ENCODE measurements around the gene LTC4S. TPM values are rescaled to one million over a fixed set of nuclear protein-coding genes. Genes with fewer than 3 reads are reported as not detected.

Gene LTC4S
- total RNA-seq, 4 donors from 2014 or later: 4.6 to 6.9 (median 4.7) TPM; not detected in 1

DNA sequence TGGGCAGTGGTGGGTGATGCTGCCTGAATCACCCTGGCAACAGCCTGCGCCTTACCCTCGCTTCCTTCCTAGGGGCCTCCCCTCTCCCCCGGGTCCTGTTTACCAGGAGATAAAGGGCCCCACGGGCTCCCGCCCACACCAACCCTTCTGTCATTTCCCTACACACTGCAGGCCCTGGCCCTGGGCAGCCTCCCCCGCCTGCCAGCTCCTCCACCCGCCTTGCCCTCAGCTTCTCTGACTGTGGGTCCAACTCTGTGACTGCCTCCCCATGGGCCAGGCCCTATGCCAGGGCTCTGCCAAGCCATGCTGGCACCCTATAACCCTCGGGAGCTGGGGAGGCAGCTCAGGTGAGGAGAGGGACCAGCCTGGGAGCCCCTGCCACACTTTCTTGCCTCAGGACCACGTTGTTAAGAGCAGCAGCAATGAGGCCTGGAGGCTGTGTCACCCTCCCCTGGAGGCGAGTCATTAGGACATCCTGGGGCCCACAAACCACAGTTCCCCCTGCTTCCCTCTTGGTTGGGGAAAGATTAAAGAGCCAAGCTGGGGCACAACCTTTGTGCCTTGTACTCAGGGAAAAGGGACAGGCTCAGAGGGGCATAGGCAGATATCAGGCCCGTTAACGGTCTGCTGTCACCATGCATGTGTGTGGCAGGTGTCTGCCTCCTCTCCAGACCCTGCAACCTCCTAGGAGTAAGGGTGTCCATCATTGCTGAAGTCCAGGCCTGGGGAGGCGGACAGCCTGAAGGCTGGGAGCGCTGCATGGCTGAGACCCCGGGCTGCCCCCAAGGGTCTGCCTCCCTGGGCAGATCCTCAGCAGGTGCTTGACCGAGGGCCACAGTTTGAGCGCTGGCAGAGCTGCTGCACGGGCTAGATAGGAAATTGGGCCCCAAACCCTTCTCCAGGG is 10.1 kb downstream of the LTC4S start:
- intact Hi-C loops (cut with DNase I): no loop called here

DNA sequence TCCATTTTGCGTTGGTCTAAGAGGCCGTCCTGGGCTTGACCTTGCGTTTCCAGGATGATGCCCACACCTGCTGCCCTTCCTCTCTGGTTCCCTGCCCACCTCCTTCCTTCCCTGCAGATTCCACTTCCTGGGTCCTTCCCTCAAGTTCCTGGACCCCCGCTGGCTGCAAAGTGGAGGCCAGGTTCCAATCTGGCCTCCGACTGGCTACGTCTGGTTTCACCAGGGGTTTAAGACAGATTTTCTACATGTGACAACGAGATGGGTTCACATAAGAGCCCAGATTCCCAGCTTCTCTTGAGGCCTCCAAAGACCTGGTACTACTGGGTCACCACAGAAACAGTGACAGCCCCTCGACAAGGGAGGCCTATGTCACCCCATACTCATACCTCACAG is 10.8 kb downstream of the LTC4S start:
- Histone ChIP-seq H3K36me3 (peaks cover 4 to 22% (median 14%) of the 10 kb centered on the region in 3 donors), H3K27me3 (no peaks in the 10 kb centered on the region), H3K9me3 (no peaks in the 10 kb centered on the region), H3K4me1 (peaks cover 42 to 60% (median 49%) of the 10 kb centered on the region in 3 donors), H3K4me3 (peak overlapping the region in 2 of 4 donors; percentile 96 to 99), H3K27ac (peak overlapping the region in 2 of 4 donors; percentile 95 to 99)
- TF ChIP-seq, protein P1, sequence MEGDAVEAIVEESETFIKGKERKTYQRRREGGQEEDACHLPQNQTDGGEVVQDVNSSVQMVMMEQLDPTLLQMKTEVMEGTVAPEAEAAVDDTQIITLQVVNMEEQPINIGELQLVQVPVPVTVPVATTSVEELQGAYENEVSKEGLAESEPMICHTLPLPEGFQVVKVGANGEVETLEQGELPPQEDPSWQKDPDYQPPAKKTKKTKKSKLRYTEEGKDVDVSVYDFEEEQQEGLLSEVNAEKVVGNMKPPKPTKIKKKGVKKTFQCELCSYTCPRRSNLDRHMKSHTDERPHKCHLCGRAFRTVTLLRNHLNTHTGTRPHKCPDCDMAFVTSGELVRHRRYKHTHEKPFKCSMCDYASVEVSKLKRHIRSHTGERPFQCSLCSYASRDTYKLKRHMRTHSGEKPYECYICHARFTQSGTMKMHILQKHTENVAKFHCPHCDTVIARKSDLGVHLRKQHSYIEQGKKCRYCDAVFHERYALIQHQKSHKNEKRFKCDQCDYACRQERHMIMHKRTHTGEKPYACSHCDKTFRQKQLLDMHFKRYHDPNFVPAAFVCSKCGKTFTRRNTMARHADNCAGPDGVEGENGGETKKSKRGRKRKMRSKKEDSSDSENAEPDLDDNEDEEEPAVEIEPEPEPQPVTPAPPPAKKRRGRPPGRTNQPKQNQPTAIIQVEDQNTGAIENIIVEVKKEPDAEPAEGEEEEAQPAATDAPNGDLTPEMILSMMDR (IDR thresholded peaks at IDR 0.05): no peak
- no peak for TF ChIP-seq POLR2A (IDR thresholded peaks at IDR 0.05)
- intact Hi-C loops (cut with DNase I): no loop called here
- WGBS, 2 donors: 84 to 87% methylated on average over 6 to 7 of the region's 8 CpGs
- no peak for DNase-seq

More for the DNA sequence above, 10.1 kb downstream of the LTC4S start:
- H3K4me1 ChIP-seq: peaks cover 42 to 60% (median 49%) of the 10 kb centered on the region in 3 donors
- H3K4me3 ChIP-seq: peak overlapping the region in 1 of 4 donors; percentile 99
- TF ChIP-seq, protein P1 (IDR thresholded peaks at IDR 0.05): no peak
- TF ChIP-seq POLR2A (IDR thresholded peaks at IDR 0.05): no peak
- H3K27me3 ChIP-seq: no peaks in the 10 kb centered on the region
- DNase-seq: no peak
- peaks cover 11 to 28% (median 21%) of the 10 kb centered on the region in 3 donors for H3K36me3 ChIP-seq
- no peaks in the 10 kb centered on the region for H3K9me3 ChIP-seq
- WGBS, 2 donors: 40 to 49% methylated on average over 5 to 13 of the region's 18 CpGs
- H3K27ac ChIP-seq: peak overlapping the region; percentile 1 to 16 (median 9)

DNA sequence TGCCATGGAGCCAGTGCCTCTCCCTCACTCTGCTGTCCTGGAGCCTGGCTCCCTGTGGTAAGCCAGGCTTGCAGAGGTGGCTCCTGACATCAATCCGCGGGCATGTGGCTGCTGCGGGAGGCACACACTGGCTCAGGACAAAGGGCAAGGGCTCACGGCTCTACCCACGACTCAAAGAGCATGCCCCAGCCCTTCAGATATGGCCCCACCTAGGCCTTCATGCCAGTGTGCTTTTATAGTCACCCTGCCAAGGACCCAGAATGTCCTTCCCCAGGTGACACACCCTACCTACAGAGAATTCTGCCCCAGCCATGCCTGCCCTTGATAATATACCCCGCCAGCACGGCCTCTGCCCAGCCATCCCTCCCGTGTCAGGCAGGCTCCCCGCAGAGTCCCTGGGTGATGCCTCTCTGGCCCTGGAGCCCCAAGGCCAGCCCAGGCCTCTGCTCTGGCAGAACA is 11.3 kb downstream of the LTC4S start:
- peaks cover 0 to 16% (median 9%) of the 10 kb centered on the region in 3 donors for H3K36me3 ChIP-seq
- TF ChIP-seq, protein P1 (IDR thresholded peaks at IDR 0.05): no peak
- intact Hi-C loops (cut with DNase I): no loop called here
- H3K9me3 ChIP-seq: no peaks in the 10 kb centered on the region
- H3K27ac ChIP-seq: peak overlapping the region; percentile 93 to 99 (median 96)
- peaks cover 42 to 60% (median 49%) of the 10 kb centered on the region in 3 donors for H3K4me1 ChIP-seq
- peak overlapping the region; percentile 77 to 99 (median 90) for H3K4me3 ChIP-seq
- no peak for DNase-seq
- H3K27me3 ChIP-seq: no peaks in the 10 kb centered on the region
- WGBS, 2 donors: 30 to 39% methylated on average over 3 to 4 of the region's 9 CpGs

DNA sequence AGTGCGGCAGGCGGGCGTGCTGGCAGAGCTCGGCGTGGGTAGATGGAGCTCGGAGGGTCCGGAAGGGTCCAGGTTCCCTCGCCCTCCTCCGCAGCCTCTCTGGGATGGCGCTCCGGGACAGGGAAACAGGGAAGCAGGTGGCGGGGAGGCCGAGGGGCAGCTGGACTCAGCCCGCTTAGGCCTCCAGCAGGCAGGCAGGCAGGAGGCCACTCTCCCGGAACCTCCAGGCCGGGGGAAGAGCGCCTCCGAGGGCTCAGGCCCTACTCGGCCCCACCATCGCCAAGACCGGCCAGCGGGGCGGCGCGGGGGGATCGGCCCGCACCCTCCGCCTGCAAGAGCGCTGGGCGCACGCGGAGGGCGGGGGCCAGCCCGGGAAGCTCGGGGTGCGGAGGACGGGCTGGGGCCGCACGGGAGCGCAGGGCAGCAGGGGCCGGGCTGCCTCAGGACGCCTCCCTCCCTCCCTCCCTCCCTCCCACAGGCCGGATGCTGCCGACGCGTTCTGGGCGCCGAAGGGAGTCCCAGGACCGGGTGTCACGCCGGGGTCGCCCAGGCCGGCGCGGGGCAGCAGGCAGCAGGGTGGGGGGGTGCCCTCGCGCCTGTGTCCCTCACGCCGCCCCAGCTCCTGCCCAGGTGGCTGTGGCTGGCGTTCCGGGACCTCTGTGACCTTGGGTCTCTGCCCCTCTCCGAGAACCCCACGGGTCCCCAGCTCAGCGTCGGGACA is 11.9 kb downstream of the LTC4S start:
- no CpG with 5 or more reads among the region's 65 CpGs for WGBS, 2 donors
- intact Hi-C loops (cut with DNase I): no loop called here
- no peaks in the 10 kb centered on the region for H3K9me3 ChIP-seq

More for the DNA sequence above, 11.9 kb downstream of the LTC4S start:
- H3K4me3 ChIP-seq: peak overlapping the region; percentile 77 to 99 (median 90)
- H3K27ac ChIP-seq: peak overlapping the region; percentile 93 to 99 (median 96)
- no peak for TF ChIP-seq POLR2A (IDR thresholded peaks at IDR 0.05)
- TF ChIP-seq, protein P1 (IDR thresholded peaks at IDR 0.05): no peak
- H3K27me3 ChIP-seq: no peaks in the 10 kb centered on the region
- peaks cover 42 to 60% (median 49%) of the 10 kb centered on the region in 3 donors for H3K4me1 ChIP-seq
- no peak for DNase-seq
- H3K36me3 ChIP-seq: peaks cover 0 to 11% (median 8%) of the 10 kb centered on the region in 3 donors

All from esophagus squamous epithelium (tissue), 5 donors.